Measurements from ENCODE around the gene BBS9. TPM values are rescaled to one million over a fixed set of nuclear protein-coding genes. Genes with fewer than 3 reads are reported as not detected.

The BBS9 gene
- total RNA-seq, 1 experiment from 2014 or later: 9.4 TPM

GRCh38 chr7:33578881-33579672, 449.7 kb downstream of the BBS9 start:
- no peaks in the 10 kb centered on the region for H3K27me3 Mint-ChIP-seq (ENCODE audit: unreplicated experiment)
- no peaks in the 10 kb centered on the region for H3K4me1 Mint-ChIP-seq (ENCODE audit: low read depth, unreplicated experiment)
- no peak overlapping the region for H3K4me3 Mint-ChIP-seq (ENCODE audit: low read depth, unreplicated experiment)
- no peaks in the 10 kb centered on the region for H3K36me3 Mint-ChIP-seq (ENCODE audit: insufficient read depth, unreplicated experiment)
- no peaks in the 10 kb centered on the region for H3K9me3 Mint-ChIP-seq (ENCODE audit: low read depth, unreplicated experiment)
- intact Hi-C loops (cut with micrococcal nuclease; ENCODE audit: unreplicated experiment): no loop called here
- BruUV-seq (replicated peaks): no TSS peak
- CTCF ChIA-PET: no interaction called here
- no peak overlapping the region for H3K27ac Mint-ChIP-seq (ENCODE audit: unreplicated experiment)
- no peak for TF ChIP-seq CTCF (IDR thresholded peaks at IDR 0.05; ENCODE audit: unreplicated experiment)
- no peak for DNase-seq

- no peaks in the 10 kb centered on the region for H3K9me3 Mint-ChIP-seq (ENCODE audit: low read depth, unreplicated experiment)
- no TSS peak for BruUV-seq (replicated peaks)
- H3K4me3 Mint-ChIP-seq (ENCODE audit: low read depth, unreplicated experiment): no peak overlapping the region
- no peaks in the 10 kb centered on the region for H3K27me3 Mint-ChIP-seq (ENCODE audit: unreplicated experiment)
- TF ChIP-seq CTCF (IDR thresholded peaks at IDR 0.05; ENCODE audit: unreplicated experiment): no peak
- intact Hi-C loops (cut with micrococcal nuclease; ENCODE audit: unreplicated experiment): no loop called here
- no peaks in the 10 kb centered on the region for H3K4me1 Mint-ChIP-seq (ENCODE audit: low read depth, unreplicated experiment)
- CTCF ChIA-PET: no interaction called here
- no peak overlapping the region for H3K27ac Mint-ChIP-seq (ENCODE audit: unreplicated experiment)
- no peaks in the 10 kb centered on the region for H3K36me3 Mint-ChIP-seq (ENCODE audit: insufficient read depth, unreplicated experiment)
- no peak for DNase-seq
Observed at GRCh38 chr7:33579673-33579960, 450.3 kb downstream of the BBS9 start.

DNA sequence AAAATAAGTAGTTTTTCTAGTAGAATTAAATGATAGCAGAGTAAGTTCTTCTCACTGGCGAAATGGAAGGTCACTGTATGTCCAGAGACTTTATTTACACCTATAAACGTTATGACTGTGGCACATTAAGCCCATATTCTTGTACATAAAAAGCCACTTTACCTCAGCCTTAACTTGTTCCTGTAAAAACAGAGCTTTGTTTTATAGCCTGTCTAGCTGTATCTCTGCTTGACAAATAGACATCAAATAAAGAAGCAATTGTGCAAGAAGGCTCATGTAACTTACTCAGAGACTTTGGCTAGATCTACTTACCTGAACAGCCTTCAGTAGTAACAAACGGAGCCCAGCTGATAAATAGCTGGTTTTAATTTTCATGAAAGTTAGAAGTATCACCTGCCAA, 451.9 kb downstream of the BBS9 start:
- H3K36me3 Mint-ChIP-seq (ENCODE audit: insufficient read depth, unreplicated experiment): no peaks in the 10 kb centered on the region
- no peak overlapping the region for H3K4me3 Mint-ChIP-seq (ENCODE audit: low read depth, unreplicated experiment)
- no peak overlapping the region for H3K27ac Mint-ChIP-seq (ENCODE audit: unreplicated experiment)
- DNase-seq: no peak
- no peak for TF ChIP-seq CTCF (IDR thresholded peaks at IDR 0.05; ENCODE audit: unreplicated experiment)
- no peaks in the 10 kb centered on the region for H3K9me3 Mint-ChIP-seq (ENCODE audit: low read depth, unreplicated experiment)
- no peaks in the 10 kb centered on the region for H3K4me1 Mint-ChIP-seq (ENCODE audit: low read depth, unreplicated experiment)
- CTCF ChIA-PET: no interaction called here
- H3K27me3 Mint-ChIP-seq (ENCODE audit: unreplicated experiment): no peaks in the 10 kb centered on the region
- intact Hi-C loops (cut with micrococcal nuclease; ENCODE audit: unreplicated experiment): no loop called here
- BruUV-seq (replicated peaks): no TSS peak

- DNase-seq: no peak
- CTCF ChIA-PET: no interaction called here
- Mint-ChIP-seq H3K27ac (ENCODE audit: unreplicated experiment) (no peak overlapping the region), H3K4me3 (ENCODE audit: low read depth, unreplicated experiment) (no peak overlapping the region), H3K36me3 (ENCODE audit: insufficient read depth, unreplicated experiment) (no peaks in the 10 kb centered on the region), H3K9me3 (ENCODE audit: low read depth, unreplicated experiment) (no peaks in the 10 kb centered on the region), H3K27me3 (ENCODE audit: unreplicated experiment) (no peaks in the 10 kb centered on the region), H3K4me1 (ENCODE audit: low read depth, unreplicated experiment) (no peaks in the 10 kb centered on the region)
- no peak for TF ChIP-seq CTCF (IDR thresholded peaks at IDR 0.05; ENCODE audit: unreplicated experiment)
- BruUV-seq (replicated peaks): no TSS peak
- intact Hi-C loops (cut with micrococcal nuclease; ENCODE audit: unreplicated experiment): no loop called here
Observed at GRCh38 chr7:33582104-33582503, 452.7 kb downstream of the BBS9 start.

All from Calu3 (cell line).